ENCODE results near the gene LEKR1.

- TF ChIP-seq PATZ1 (CRISPR knock-in tag; IDR thresholded peaks at IDR 0.05; ENCODE audit: borderline replicate concordance) (no peak), CSDC2 (CRISPR knock-in tag; IDR thresholded peaks at IDR 0.05) (no peak), ARNTL (CRISPR knock-in tag; IDR thresholded peaks at IDR 0.05; ENCODE audit: borderline replicate concordance, low read depth) (no peak), TCF4 (CRISPR knock-in tag; IDR thresholded peaks at IDR 0.05; ENCODE audit: borderline replicate concordance) (no peak), RARB (CRISPR knock-in tag; IDR thresholded peaks at IDR 0.05) (no peak), CREB5 (CRISPR knock-in tag; IDR thresholded peaks at IDR 0.05; ENCODE audit: low read depth) (no peak)
These were observed 232.4 kb downstream of the LEKR1 start for GRCh38 chr3:157058392-157059071.
